Activated T-cell treated with anti-CD3 and anti-CD28 coated beads, Interleukin-2, amount 50 U/mL, for 48 hours (primary cell): Measurements from ENCODE around the gene GABPB2.

Source experiments
- DNase-seq, 2 experiments: peaks; one replicate each; pipeline ENCODE4 v3.0.0-alpha.2; 2020

GABPB2 gene

DNA sequence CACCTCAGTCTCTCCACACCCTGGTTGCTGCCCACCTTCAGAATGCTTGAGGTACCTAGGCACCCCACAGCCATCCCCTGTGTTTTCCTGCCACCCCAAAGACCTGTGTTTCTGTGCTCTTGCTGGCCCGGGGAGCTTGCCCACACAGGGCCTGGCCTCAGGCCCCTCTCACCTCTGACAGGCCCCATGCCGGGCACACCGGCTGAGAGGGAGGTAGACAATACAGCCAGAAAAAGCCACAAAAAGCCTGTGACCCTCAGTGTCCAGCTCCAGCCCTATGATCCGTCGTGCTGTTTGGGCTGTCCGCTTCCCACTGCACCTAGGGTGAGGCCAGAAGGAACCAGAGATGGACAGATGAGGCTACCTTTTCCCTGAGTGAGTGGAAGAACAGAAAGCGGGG, 64.4 kb downstream of the GABPB2 start:
- DNase-seq = no peak

DNA sequence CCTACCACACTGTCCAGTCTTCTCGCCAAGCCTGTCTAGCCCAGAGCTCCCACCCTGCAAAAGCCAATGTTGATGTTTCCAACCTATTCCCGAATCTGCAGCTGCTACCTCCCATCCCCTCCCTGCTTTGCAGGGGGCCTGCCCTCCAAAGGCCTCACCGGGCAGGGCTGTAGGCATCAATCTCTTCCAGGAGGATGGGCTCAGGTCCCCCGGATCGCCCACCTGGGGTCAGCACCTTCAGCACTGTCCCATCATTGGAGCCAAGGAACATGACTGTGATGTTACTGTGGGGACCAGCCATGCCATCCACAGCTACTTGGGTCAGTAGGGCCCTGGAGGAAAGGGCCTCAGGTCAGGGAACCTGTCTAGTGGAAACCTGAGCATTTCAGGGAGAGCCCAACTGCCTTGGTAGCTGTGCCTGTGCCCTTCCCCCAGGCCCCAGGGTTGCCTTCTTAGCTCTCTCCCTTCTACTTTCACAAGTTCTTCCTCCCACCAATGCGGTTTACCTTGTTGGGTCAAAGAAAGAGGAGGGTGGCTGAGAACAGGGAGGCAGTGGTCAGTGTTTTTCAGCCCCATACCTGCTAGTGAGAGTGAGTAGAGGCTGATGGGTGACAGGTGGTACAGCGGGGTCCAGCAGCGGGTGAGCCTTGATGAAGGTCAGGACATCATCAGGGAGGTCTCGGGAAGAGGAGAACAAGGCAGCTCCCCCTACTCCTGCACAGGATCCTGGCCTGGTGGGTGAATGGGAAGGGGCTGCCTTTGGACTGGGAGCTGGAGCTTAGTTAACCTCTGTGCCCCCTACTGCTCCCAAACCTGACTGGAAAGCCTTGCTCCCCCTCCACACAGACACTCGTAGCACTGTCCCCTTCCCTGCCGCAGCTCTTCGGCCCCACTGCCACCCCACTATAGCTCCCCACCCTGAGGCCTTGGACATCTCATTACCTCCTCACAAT, 65.1 kb downstream of the GABPB2 start:
- no peak for DNase-seq

DNA sequence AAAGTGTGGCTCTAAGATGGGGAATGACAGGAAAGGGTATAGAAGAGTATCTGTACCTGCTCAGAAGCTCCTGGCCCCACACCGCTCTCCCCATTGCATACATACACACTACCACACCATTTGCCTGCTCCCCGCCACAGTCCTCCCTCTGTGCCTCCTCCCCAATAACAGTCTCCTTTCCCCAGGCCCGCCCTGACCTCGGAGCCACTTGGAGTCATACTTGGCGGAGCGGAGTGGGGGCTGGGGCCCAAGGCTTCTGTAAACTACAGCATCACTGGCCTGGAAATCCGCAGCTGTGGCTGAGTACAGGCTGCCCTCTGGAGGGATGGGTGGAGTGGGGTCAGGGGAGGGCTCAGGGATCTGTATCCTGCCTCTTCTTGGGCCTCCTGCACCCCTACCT, 67.2 kb downstream of the GABPB2 start:
- DNase-seq = no peak

DNA sequence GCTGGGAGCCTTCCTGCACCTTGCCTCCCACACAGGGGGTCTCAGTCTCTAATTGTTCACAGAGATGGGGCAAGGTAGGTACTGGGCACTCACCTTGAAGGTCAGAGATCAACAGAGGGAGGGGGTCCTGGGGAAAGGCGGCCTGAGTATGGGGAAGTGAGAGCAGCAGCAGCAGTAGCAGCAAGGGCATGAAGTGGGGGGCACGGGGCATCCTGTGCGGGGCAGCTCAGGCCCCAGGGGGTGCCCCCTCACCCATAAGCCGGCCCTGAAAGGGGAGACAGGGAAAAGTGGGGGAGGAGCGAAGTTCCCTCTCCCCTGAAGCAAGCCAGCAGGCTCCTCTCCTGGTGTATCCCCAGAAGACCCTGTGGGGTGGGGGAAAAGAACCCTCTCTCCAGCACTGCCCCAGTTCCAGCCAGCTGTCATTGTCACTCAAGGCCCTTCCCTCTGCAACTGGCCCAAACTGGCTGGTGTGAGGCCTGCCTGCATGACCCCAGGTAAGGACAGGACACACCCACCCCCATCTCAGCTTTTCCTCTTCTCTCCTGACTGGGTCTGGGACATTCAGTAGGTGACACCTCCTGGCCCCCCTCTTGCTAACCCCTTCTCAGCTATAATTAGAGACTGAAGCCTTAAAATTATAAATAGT, 72.0 kb downstream of the GABPB2 start:
- no peak for DNase-seq

DNA sequence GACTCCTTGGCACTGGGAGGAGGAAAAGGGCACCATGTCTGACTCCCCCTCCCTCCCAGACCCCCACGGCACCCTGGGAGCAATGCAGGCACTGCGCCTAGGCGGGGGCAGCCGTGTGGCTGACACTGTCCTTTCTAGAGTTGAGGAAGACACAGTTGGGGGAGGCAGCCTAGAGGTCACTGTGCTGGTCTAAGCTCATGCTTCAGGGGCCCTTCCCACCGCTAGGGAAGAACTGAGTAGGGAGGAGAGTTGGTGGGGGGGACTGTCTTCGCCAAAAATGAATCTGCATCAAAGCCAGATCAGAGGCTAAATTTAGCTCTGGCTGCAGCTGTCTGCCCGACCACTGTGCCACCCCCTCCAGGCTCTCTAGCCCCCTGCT, 72.5 kb downstream of the GABPB2 start:
- no peak for DNase-seq

DNA sequence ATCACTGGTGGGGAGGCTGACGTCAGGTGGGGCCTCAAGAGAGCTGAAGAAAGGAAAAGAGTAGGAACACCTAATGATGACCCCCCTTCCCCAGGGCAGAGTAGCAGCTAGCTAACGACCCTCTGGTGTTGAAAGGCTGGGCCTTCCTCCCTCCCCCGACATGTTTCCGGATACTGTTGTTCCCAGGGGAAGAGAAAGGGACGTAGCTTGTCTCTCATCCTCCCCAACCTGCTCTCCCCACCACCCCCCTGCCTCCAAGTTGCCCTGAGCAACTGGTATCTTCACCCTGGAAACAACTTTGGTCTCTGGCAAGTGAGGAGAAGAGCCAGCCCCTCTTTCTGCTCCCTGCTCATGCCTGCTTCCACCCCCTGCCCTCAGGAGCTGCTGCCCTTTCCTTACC, 73.4 kb downstream of the GABPB2 start:
- DNase-seq = no peak

DNA sequence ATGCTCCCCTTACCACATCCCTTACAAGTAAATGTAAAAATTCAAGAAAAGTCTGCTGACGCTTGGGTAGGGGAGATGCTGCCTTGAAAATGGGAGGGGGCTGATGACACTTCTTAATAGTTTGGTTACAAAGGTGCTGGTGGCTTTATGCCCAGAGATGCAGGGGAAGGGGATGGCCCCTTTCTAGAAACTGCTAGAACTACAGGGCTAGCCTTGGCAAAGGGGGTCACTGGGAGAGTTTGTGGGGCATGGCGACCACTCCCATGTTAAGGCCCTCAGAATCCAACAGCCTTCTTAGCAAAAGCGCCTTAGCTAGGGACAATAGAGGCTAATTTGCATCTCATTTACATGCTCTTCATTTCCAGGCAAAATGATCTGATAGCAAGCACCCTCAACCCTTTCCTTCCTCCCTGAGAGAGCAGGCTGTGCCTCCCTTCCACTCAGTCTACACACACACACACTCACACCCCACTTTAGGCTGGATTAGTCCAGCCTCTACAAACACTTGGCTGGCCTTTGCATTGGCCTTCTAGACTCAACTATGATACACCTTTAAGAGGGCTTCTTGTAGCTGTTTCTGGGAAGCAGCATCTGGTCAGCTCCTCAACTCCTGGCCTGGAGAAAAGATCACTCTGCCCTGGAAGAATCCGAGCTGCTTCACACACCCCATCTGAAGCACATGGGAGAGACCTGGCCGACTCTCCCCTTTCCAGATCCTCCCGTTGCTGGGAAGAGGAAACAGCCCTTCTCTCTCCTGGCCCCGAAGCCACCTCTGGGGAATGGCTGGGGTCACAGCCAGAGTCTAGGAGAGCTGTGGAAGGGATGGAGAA, 74.1 kb downstream of the GABPB2 start:
- DNase-seq = no peak

DNA sequence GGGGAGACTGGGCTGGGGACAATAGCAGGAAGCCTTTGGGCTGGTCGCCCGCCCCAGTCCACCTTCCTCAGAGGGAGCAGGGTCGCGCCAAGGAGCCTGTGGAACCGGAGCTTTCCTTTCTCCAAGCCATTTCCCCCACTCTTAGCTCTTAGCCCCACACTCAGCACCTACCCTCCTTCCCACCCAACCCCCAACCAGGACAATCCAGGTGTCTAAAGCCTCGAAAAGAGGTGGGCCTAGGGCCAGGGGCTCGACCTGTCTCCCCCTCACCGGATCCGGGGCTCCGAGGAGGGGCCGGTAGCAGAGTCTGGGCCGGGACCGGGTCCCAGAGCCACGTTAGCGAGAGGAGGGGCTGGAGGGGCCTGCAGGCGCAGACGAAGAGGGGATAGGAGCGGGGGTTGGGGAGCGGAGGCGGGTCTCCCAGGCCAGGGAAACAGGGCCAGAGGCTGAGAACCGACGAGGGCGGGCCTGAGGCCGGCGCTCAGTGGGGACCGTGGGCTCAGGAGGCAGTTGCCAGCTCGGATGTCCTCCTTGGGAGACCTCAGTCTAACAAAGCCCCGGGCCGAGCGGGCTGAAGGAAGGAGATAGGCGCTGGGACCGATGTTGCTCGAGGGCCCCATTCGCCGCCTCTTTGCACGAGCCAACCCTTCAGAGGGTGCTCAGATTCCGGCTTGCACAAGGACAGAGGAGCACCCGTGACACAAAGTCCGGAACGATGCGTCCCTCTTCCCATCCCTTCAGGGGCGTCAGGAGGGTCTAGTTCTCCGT, 74.9 kb downstream of the GABPB2 start:
- DNase-seq = peak; percentile 57

DNA sequence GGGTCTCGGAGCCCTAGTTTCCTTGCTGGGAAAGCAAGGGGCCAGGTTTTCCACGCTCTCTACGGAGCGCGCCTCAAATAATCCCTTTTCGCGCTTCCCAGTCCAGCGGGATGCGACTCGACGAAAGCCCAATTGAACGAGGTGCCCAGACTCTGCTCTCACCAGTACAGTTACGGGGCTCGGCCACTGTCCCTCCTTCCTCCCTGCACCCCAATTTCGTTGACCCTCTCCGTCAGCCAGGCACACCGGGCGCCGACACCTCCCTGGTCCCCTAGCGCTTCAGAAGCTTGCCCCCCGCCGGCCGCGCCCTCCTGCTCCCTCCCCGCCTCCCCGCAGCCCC, 75.5 kb downstream of the GABPB2 start:
- peak in 1 of 2 experiments; percentile 36 for DNase-seq

DNA sequence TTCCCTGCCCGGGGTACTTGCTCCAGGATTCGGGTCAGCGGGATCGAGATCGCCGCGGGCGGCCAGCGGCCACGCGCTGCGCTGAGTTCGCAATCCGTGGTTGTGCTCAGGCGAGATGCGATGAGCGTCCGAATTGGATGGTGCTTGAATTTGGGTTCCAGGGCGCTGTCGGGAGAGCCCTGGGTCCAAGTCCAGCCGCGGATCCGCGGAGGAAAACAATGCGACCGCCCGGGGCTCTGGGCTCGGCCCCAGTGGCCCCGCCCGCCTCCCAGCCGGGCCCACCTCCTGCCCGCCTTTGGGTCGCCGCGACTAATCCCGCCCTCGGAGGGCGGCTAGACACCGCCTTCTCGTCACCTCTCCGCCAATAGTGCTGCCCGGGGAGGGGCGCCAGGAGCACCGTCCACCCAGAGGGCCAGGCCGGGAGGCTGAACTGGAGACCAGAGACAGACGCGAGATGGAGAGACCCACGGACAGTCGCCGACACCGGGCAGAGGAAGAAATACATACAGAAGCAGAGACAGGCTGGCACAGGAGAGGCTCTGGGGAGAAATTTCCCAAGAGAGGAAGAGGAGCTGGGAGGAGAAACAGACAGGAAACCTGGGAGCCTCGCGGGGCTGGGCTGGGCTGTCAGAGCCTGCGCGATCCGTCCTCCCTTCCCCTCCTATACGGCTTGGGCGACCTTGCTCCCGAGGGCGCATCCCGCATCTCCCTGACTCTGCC, 76.0 kb downstream of the GABPB2 start, which contains the start of gene SEMA6C:
Gene SEMA6C (minus strand): TSS at position 220 of the 720 bp plus-strand sequence. CDS start 4,010 bp downstream, outside the sequence.
- peak; percentile 89 to 93 for DNase-seq

DNA sequence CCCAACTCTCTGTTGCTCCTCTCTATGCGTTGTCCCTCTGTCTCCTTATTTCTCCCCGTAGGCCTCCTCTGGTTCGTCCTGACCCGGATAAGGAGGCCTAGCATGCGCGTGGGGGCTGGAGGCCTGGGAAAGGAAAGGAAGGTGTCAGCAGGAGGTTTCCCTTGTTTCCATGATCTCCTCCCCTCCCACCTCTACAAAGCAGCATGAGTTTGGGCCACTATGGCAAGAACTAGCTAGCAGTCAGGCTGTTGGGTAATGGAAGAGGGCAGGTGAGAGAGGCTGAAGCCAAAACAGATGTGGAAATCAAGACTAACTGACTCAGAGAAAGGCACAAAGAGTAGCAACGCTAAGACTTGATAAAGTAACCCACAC, 76.6 kb downstream of the GABPB2 start:
- no peak for DNase-seq

DNA sequence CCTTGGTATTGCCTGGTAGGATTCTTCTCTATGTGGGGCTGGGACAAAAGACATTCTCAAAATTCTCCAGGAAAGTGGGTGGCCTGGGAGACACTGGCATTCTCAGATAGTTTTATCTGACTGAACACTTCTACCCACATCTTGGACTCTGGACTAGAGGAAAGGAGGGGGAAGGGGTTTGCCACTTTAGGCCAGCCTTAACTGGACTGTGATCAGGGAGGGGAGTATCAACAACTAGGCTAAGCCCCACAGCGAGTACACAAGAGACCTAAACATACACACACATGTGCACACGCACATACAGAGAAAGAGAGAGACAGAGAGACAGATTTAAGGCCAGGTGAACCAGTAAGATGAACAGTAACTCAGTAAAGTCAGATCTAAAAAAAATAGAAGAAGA, 77.1 kb downstream of the GABPB2 start:
- no peak for DNase-seq

DNA sequence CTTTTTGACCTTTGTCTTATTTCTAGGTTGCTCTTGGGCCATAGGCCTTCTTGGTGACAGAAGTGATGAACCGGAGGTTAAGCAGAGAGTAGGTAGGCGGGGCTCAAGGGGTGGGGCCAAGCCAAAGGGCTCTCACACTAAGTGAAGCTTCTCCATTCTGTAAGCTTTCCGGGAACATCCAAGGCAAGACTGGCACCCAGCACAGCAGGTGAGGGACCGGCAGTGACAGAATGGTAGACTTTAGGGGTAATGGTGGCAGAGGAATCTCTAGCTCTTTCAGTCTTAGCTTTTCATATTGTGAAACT, 85.9 kb downstream of the GABPB2 start, which contains the start of gene TNFAIP8L2:
Gene TNFAIP8L2 (plus strand): TSS at position 135 of the 305 bp plus-strand sequence. CDS start 2,049 bp downstream, outside the sequence.
- DNase-seq = peak; percentile 88

DNA sequence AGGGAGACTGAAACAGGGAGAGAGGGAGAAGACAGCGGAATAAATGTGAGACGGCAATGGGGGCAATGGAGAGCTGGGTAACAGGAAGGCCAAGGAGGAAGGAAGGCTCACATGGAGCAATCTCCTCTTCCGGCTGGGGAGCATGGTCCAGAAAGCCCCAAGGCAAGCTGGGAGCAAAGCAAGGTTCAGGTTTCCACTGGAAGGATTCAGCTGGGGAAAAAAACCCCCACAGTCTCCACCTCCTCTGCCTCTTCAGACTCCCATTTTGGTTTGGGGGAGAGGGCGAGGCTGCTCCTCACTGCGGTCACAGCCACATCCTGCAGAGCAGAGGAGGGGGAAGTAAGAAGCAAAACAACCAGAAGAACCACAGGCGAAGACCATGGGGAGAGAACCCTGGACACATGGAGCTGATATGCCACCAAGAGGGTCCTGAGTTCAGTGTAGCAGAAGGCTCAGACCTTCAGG, 86.5 kb downstream of the GABPB2 start:
- DNase-seq = peak; percentile 72 to 77

DNA sequence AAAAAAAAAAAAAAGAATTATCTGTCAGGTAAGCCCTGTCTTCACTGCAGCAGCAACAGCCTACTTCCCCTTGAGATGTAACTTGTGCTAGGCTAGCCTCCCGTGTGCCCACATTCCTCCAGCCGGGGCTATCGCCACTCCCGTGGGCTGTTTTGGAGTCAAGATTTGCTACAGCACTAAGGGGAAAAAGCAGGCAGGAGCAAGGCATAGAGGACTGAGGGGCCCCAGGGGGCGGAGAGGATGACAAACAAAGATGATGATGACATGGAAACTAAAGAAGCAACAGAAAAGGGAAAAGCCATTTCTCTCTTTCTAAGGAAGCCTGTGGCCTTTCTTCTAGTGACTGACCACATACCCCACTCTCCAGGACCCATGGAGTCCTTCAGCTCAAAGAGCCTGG, 87.8 kb downstream of the GABPB2 start:
- DNase-seq = peak; percentile 79 to 82

DNA sequence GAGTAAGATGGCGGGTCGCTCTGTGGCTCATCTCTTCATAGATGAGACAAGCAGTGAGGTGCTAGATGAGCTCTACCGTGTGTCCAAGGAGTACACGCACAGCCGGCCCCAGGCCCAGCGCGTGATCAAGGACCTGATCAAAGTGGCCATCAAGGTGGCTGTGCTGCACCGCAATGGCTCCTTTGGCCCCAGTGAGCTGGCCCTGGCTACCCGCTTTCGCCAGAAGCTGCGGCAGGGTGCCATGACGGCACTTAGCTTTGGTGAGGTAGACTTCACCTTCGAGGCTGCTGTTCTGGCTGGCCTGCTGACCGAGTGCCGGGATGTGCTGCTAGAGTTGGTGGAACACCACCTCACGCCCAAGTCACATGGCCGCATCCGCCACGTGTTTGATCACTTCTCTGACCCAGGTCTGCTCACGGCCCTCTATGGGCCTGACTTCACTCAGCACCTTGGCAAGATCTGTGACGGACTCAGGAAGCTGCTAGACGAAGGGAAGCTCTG, 88.2 kb downstream of the GABPB2 start:
- DNase-seq = peak; percentile 45 to 50

DNA sequence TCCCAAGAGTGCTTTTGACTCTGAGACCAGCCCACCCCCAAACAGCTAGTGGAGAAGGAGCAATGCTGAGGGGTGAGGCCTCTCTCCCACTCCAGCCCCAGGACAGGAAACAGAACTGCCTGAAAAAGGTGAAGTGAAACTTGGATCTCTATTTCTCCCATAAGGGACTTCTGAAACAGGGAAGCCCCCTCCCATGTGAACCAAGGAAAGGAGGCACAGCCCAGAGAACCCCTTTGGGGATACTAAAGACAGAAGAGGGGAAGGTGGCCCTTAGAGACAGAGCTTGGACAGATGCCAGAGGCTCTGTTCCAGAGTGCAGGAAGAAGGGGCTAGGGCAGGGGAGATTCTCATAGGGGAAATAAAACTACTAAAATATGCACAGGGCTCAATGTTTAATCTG, 88.8 kb downstream of the GABPB2 start:
- no peak for DNase-seq

DNA sequence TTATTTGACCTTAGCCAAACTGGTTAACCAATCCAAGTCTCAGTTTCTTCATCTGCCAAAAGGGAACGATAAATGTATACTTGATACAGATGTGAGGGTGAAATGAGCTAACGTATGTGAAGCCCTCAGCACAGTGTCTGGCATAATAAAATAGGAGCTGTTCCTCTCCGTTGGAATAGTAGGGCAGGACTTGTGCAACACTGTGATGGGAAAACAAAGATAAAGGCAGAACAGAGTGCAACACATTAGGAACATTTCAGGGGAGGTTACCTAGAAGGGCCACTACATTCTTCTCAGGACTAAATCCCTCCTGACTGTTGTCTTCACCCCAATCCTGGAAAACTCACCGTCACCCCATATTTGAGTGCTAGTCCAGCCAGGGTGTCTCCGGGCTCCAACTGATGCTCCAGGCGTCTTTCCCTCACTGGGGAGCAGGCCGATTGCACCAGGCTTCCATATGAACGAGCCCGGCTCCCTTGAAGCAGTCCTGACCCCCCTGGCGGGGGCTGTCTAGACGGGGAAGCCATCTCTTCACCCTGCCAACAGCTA, 94.2 kb downstream of the GABPB2 start:
- DNase-seq = peak in 1 of 2 experiments; percentile 33

DNA sequence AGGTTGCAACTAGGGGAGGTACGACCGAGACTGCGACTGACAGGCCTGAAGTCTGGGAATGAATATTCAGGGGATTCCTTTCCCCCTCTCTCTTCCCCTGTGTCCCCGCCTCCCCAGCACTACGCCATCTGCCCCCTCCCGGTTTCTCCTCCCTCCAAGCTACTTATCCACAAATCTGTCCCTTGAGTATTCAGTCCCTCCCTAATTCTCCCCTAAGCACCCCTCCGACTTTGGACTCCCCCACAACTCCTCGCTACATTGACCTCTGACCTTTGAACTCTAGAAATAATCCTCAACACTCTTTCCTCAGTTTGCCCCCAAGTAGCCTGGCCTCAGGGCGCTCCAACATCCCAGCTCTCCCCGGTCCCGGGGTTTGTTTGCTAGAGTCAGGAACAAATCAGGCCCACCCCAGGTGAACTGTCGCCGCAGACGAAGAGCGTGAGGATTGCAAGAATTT, 94.7 kb downstream of the GABPB2 start:
- no peak for DNase-seq

DNA sequence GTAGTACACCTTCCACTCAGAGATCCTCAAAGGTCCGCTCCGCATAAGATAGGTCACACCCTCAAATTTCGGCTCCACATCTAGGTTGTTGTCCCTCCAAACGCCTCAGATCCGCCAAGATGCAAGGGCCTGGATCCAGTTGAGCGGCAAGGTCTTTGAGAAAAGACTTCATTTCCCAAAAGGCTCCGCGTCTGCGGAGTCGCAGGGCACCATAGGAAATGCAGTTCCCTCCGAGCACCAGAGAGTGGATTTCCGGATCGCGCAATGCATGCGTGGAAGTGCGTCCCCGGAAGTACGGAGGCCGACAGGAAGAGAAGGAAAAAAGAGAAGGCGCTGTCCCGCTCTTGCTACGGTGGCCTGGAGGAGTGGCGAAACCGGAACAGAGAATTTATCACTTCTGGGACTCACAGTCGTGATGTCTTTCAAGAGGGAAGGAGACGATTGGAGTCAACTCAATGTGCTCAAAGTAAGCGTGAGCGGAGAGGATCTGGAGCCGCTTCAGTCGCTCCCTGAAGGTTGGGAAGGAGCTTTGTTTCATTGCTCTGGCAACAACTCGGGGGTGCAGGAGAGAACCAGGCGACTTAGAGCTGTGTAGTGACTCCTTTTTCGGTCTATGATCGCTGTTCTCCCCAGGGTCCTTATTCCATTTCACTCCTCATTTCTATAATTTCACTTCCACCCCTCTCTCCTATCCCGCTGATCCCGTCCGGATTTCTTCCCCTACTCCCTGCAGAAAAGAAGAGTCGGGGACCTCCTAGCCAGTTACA, 95.4 kb downstream of the GABPB2 start, which contains the start of the genes LYSMD1 and SCNM1:
Gene LYSMD1 (minus strand): TSS at position 165 of the 767 bp plus-strand sequence. CDS start 644 bp downstream, outside the sequence.
Gene SCNM1 (plus strand): TSS at position 407 of the 767 bp plus-strand sequence. CDS start 9 bp downstream, at position 416.
- peak; percentile 96 to 98 for DNase-seq
